ENCODE measurements around the gene MAN1A2. TPM values are rescaled to one million over a fixed set of nuclear protein-coding genes. Genes with fewer than 3 reads are reported as not detected.

Gene MAN1A2
- total RNA-seq, 1 donor from 2014 or later, result 76.2 TPM

- DNase-seq (ENCODE audit: low spot score), result no peak
These were observed 7.5 kb upstream of the MAN1A2 start for GRCh38 chr1:117359561-117360289.

DNA sequence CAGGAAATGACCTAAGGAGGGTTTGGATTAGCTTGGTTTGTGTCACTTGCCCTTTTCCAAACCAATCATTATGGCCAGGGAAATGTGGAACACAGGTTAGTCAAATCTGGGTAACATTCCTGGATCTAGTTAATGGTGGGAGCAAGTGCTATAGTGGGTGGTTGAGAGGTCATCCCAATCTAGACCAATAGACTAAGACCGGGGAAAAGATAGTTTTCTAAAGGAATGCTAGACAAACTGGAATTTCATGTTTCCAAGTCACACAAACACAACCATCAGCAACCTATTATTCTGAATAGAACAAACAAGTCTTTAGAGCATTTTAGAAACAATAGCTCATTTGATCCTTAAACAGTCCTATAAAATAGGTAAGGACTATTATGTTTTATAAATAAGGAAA, 4.3 kb upstream of the MAN1A2 start:
- DNase-seq (ENCODE audit: low spot score), result no peak

GRCh38 chr1:117363571-117364048, 3.6 kb upstream of the MAN1A2 start:
- no peak for DNase-seq (ENCODE audit: low spot score)

DNA sequence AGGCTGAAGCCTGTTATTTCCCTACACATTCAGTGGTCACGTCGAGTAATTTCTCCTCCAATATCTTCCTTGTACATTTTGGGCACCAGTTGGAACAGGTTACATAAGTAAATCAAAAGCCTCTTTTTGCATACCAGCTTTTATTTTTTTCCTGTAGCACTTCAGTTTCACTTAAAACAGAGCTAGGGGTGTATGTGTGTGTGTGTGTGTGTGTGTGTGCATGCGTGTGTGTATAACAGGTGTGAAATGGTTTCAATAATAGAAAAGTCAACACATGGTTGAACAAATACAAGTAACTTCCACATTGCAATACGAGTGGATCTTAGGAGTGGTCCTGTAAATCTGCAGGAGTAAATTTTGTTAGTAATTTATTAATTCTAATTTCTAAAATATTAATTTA, 3.0 kb upstream of the MAN1A2 start:
- no peak for DNase-seq (ENCODE audit: low spot score)

GRCh38 chr1:117365350-117366176, 1.7 kb upstream of the MAN1A2 start:
- no peak for DNase-seq (ENCODE audit: low spot score)

DNA sequence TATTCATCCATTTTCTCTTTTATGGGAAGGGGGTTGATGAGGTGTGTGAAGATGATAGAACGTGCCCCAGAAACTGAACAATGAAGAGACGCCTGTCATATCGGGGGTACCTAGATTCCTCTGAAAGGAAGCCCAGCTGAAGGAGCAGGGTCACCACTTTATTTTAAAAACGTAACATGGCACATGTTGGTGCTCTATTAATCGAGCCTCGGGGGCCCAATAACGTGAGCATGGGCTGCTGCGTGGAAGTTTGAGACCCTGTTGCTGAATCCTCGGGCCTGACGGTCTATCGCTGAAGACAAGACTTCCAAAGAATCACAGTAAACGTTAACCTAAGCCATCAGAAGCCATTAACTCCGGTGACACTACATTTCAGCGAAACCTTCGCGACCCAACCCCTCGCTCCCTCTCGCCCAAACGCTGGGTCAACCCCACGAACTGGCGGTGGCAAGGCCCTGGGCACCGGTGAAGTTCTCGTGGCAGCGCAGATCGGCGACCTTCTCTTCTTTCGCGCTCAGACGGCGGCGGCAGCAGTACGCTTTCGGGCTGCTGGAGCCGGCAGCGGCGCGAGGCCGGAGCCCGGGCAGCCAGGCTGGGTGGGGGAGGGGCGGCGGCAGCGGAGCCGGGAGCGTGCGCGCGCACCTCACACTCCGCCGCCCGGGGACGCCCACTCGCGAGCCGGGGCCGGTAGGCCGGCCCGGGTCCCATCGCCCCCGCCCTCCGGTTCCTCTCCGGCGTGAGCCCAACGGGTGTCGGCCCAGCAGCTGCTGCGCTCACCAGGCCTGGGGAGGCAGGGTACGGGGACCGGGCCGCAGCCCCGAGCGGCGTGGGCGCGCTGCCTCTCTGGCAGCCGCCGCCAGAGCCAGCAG, 838 bp upstream of the MAN1A2 start:
- DNase-seq (ENCODE audit: low spot score), result peak; percentile 88

DNA sequence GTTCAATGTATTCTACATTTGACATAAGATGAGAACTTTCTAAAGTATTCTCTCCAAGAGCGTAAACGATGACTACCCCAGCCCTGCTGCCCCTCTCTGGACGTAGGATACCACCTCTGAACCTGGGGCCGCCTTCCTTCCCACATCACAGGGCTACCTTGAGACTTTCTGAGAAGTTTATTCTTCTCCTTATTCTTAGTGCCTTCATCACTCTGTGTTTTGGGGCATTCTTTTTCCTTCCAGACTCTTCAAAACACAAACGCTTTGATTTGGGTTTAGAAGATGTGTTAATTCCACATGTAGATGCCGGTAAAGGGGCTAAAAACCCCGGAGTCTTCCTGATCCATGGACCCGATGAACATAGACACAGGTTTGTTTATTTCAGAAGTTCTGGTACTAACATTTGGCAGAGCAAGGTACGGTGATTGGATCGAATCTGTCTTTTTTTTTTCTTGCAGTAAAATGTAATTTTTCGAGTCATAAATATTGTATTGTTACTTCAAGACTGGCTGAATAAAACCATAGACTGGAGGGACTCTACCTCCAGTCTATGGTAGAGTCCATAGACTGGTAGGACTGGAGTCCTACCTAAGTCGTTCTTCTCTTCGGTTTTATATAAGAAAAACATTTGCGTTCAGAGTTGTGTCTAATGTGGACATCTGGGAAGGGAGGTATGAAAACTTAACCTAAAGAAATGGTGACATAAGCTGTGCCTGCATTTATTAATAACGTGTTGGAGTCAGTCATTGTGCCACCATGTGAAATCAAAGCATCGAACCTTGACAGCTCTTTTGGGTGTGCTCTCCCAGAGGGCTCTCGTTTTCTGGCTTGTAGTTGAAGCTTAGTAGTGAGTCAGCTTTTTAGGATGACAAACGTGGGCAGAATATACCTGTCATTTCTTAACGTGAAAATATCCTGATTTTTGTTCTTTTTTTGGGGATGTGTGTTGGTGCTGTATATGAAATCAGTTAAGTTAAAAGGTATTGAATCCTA, 1.2 kb downstream of the MAN1A2 start:
- DNase-seq (ENCODE audit: low spot score), result no peak

DNA sequence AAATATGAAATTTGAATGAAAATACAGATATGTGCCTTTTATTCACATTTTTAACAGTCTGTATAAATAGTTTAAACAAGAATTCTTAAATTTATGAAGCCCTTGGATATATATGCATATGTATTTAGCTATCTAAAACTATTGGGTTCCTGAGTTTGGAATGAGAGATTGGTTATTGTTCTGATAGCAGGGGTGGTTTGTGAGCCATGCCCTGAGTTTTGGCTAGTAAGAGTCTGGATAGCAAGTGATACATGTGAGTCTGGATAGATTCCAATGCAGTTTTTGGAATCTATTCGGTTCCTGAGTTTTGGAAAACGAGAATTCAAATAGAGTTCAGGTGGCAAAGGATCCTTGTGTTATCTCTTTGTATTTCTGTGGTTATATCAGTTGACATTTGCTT, 2.8 kb downstream of the MAN1A2 start:
- no peak for DNase-seq (ENCODE audit: low spot score)

GRCh38 chr1:117370509-117370908, 3.3 kb downstream of the MAN1A2 start:
- DNase-seq (ENCODE audit: low spot score), result no peak

DNA sequence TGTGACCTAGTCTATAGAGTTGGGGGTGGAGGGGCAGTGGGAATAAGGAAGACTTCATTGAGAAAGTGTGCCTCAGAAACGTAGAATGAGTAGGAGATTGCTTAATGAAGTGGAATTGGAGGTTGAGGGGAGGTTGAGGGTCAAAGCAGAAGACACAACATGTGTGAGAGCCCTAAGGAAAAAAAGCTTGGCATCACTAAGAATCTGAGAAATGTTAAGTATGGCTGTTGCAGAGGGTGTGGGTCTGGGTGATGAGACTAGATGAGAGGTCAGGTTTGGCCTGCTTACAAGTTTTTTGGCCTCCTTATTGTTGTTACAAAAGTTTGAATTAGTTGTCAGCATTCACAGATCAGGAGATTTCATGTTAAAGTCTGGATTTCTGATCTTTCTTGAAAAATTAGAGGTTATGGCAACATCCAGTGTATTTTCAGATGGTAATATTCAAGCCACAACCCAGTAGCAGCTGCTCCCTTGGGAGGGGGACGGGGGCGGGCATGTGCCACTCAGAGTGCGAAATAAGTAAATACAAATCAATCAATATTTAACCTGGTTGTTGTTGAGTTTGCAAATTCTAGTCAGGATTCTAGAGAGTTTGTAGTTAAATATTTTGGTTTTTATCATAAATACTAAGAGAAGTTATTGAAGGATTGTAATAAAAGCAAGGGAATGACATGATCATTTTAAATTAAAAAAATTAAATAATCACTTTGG, 4.3 kb downstream of the MAN1A2 start:
- DNase-seq (ENCODE audit: low spot score), result no peak

DNA sequence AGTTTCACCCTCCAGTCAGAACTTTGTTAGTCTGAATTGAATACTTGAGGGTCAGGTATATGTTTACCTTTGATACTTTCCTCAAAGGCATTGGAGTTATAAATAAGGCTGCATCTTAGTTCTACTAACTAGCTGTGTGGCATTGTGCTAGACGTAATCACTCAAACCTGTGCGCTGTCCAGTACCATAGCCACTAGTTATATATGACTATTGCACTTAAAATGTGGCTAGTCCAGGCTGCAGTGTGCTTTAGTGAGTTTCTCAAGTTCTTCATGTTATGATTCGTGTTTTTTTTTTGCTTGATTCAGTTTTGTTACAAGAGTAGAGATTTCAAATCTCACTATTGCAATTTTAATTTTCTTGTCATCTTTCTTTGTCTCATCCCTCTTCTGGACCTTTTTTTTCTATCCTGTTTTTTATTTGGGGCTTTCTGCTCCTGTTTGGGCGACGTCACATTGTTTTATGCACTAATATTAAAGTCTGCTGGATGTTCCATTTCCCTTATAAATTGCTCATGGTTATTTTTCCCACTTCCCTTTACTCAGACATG, 5.7 kb downstream of the MAN1A2 start:
- DNase-seq (ENCODE audit: low spot score), result no peak

GRCh38 chr1:117373932-117374331, 6.7 kb downstream of the MAN1A2 start:
- DNase-seq (ENCODE audit: low spot score), result no peak

DNA sequence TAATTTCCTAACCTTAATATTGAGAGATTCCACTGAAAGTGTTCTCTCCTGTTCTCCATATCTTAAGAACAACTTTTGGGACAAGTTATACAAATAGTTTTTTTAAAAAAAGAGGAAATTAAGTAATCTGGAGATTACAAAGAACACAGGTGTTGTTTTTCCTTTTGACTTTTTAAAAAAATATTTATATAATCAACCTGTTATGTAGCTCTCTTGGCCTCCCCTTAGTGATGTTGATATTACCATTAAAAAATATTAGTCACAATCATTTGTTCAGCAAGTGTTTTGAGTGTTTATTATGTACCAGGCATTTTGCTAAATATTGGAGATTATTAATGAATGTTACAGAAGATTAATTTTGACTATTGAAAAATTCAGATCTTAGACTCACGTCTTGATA, 8.1 kb downstream of the MAN1A2 start:
- no peak for DNase-seq (ENCODE audit: low spot score)

DNA sequence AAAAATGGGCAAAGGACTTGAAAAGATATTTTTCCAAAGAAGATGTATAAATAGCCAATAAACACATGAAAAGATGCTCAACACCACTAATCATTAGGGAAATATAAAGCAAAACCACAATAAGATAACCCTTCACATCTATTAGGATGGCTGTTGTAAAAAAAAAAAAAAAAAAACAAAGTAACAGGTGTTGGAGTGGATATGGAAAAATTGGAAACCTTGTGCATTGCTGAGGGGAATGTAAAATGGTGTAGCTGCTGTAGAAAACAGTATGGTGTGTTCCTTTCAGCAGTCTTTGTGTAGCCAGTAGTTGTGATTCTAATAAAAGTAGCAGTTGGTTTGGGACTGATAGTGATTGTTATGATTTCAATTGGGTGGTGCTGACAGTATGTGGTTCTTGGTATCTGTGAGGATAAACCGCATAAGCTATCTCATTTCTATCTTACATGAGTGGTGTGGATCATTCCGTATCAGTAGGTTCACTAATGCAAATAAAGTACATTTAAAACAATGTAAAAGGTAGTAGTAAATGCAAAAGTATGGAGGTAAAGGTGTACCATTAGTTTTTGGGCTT, 19.9 kb downstream of the MAN1A2 start:
- DNase-seq (ENCODE audit: low spot score), result no peak

GRCh38 chr1:117388328-117388727, 21.1 kb downstream of the MAN1A2 start:
- no peak for DNase-seq (ENCODE audit: low spot score)

DNA sequence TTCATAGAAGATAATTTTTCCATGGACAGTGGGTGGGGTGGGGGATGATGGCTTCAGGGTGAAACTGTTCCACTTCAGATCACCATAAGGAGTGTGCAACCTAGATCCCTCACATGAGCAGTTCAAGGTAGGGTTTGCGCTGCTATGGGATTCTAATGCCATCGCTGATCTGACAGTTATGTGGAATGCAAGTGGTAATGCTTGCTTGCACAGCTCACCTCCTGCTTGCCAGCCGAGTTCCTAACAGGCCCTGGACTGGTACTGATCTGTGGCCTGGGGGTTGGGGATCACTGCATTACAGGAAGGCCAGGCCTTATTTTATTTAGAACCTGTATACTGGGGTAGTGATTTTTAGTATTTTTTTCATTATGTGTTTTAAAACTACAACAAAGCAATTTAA, 22.0 kb downstream of the MAN1A2 start:
- DNase-seq (ENCODE audit: low spot score), result no peak

GRCh38 chr1:117389779-117390178, 22.5 kb downstream of the MAN1A2 start:
- DNase-seq (ENCODE audit: low spot score), result no peak

DNA sequence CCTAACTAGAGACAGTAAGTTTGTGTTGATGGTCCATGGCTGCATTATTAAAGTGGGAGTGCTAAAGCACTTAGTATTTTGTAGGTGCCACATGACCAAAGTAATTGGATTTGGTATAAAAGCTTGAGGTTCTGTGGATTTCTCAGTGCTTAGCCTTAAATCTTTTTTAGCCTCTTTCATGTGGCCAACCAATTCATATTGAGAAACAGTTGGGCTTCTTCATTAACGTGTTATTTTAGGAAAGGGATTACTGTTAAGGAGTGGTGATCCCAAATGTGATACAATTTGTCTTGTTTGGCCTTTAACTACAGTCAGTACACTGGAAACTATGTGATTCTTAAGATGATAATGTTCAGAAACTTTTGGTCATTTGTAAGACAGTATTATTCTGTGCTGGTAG, 25.5 kb downstream of the MAN1A2 start:
- no peak for DNase-seq (ENCODE audit: low spot score)

- no peak for DNase-seq (ENCODE audit: low spot score)
These were observed 28.8 kb downstream of the MAN1A2 start for GRCh38 chr1:117396074-117396473.

DNA sequence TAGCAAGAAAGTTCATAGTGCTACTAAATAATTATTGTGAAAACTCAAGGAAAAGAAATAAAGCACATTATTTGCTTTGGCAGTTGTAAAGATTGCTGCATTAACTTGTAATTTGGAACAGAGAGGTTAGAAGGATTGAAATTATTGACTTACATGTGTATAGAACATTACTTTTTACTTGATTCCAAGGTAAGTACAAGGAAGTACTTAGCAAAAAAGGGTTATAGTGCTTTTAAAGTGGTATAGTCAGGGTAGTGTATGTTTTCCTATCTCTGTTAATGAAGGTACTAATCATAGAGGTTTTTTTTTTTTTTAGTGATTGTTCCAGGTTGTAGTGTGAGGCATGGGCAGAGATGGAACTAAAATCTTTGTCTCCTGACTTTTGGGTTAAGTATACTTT, 29.4 kb downstream of the MAN1A2 start:
- no peak for DNase-seq (ENCODE audit: low spot score)

Data from ureter (tissue), 1 donor.